ENCODE measurements around the gene SLC16A3. TPM values are rescaled to one million over a fixed set of nuclear protein-coding genes. Genes with fewer than 3 reads are reported as not detected.

SLC16A3 gene
- total RNA-seq, 1 donor from 2014 or later = 140 TPM

- no peak for DNase-seq (ENCODE audit: low spot score)
These were observed 37.3 kb downstream of the SLC16A3 start for GRCh38 chr17:82266142-82266541.

DNA sequence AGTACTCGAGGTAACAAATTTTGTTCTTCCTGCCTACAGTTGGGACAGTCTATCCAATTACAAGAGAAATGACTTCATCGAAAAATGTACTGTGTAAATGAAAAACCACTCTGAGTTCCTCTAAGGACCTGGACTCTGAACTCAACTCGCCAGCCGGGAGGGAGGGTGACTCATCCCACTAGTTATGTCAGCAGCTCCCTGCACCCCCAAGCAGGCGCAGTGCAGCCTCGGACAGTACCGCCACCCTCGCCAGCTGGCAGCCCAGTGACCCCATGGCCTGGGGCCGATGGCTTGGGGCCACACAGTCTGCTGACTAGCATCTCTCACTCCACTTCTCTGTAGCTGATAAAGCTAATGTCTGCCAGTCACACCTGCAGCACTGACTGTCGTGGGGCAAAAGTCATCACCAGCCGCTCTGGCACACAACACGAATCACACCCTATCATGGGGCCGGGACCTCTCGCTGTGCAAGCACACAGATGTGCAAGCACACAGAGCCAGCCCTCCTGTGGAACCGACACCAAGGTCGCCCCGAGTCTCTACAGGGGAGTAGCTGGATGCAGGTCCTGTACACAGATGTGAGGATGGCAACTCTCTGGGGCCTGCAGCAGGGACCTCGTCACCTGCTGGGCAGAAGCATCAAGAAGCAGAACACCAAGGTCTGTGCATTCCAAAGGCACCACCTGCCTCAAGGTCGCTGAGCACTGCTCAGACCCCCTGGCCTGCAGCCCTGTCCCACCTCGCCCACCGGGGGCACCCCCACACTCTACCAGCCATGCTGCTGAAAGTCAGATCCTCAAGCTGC is 38.9 kb downstream of the SLC16A3 start:
- DNase-seq (ENCODE audit: low spot score) = peak; percentile 85

GRCh38 chr17:82269138-82269881 is 40.5 kb downstream of the SLC16A3 start:
- no peak for DNase-seq (ENCODE audit: low spot score)

DNA sequence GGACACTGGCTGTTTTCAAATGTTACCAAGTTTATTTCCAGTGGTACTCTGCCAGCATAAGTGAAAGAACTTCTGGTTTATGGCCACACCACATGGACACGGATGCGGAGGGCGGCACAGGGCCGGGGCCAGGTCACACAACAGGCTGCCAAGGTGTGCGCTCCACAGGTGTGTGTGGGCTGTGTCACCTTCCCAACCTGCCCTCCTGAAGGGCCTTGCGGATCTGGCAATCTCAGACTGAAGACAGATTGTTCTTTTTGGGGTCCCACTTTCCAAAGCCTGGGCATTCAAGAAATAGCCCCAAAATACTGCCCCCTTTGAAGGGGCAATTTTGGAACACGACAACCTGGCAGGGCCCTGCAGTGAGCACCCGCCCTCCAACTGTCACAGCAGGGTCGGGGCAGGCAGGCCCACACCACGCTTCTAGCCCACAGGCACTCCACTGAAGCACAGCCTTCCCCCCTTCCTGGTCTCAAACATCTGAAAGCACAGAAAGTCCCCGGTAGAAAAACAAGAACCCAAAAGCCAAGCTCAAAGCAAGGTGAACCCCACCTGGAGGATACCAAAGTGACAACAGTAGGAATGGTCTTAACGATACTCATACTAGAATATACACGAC is 41.1 kb downstream of the SLC16A3 start:
- no peak for DNase-seq (ENCODE audit: low spot score)

GRCh38 chr17:82270651-82271050 is 41.8 kb downstream of the SLC16A3 start:
- no peak for DNase-seq (ENCODE audit: low spot score)

GRCh38 chr17:82271401-82271800 is 42.6 kb downstream of the SLC16A3 start:
- DNase-seq (ENCODE audit: low spot score) = no peak

- DNase-seq (ENCODE audit: low spot score) = no peak
These were observed 43.9 kb downstream of the SLC16A3 start for GRCh38 chr17:82272495-82273326.

GRCh38 chr17:82273327-82274133 is 44.7 kb downstream of the SLC16A3 start, which contains the start of gene CSNK1D:
Gene CSNK1D (minus strand): TSS chr17:82273700. CDS start chr17:82273381, 319 bp downstream.
- peak; percentile 94 for DNase-seq (ENCODE audit: low spot score)

DNA sequence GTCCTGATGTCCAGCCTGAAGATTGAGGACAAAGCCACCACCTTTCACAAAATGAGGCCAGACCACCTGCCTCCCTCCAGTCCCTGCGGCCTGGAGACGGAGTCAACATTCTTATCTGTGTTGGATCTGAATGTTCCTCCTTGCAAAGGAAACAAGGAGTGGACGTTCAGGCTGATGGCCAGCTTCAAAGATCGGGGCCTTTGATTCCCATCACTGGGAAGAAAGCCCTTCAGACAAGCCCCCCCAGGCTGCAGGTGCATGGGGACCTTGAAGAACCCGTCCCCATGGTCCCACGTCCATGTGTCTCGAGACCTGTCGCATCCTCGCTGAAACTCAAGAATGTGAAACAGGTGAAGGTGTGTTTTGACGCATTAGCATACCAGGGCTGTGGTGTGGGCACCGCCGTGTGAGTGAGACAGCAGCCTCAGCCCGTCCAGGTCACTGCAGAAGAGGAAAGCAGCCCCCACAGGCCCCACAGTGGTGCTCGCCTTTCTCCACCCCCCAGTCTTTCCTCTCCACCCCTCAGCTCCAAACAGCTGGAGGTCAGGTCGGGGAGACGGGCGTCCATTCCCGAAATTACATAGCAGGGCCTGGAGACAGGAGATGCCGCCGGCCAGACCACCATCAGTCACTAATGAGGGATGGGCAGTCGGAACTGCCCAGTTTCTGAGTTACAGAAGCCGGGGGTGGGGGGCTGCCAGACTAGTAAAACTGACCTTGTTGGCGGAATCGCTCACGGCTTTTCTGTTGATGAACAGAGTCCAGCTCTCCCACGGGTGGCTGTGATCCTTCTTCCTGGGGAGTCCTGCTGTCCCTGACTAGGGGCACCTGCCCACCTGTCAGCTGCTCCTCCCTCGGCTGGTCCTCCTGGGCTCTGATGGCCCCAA is 45.5 kb downstream of the SLC16A3 start:
- DNase-seq (ENCODE audit: low spot score) = no peak

GRCh38 chr17:82275326-82275725 is 46.5 kb downstream of the SLC16A3 start:
- DNase-seq (ENCODE audit: low spot score) = no peak

DNA sequence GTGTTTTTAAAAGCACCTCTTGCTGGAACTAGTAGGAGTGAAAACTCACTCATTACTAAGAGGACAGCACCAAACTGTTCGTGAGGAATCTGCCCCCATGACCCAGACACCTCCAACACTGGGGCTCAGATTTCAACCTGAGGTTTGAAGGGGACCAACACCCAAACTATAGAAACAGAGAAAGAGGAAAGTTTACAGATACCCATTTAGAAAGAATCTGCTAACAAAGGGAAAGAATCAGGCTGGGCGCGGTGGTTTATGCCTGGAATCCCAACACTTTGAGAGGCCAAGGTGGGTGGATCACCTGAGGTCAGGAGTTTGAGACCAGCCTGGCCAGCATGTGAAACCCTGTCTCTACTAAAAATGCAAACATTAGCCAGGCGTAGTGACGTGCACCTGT is 48.1 kb downstream of the SLC16A3 start:
- no peak for DNase-seq (ENCODE audit: low spot score)

- DNase-seq (ENCODE audit: low spot score) = no peak
These were observed 49.0 kb downstream of the SLC16A3 start for GRCh38 chr17:82277851-82278250.

GRCh38 chr17:82278308-82278707 is 49.5 kb downstream of the SLC16A3 start:
- no peak for DNase-seq (ENCODE audit: low spot score)

GRCh38 chr17:82278786-82279391 is 50.0 kb downstream of the SLC16A3 start:
- DNase-seq (ENCODE audit: low spot score) = no peak

GRCh38 chr17:82280537-82280936 is 51.7 kb downstream of the SLC16A3 start:
- no peak for DNase-seq (ENCODE audit: low spot score)

GRCh38 chr17:82281076-82281475 is 52.2 kb downstream of the SLC16A3 start:
- DNase-seq (ENCODE audit: low spot score) = no peak

- DNase-seq (ENCODE audit: low spot score) = no peak
These were observed 52.8 kb downstream of the SLC16A3 start for GRCh38 chr17:82281502-82282238.
